Suppressor macrophage treated with lipopolysaccharide for 1 hour (primary cell): ENCODE results near the gene PKDREJ.
A peak's percentile ranks its signal among the peaks of the same experiment; 100 is the strongest.

Experiments
- DNase-seq, 3 donors: peaks; one replicate each; pipeline ENCODE4 v3.0.0-alpha.2; 2020 to 2022

The PKDREJ gene

DNA sequence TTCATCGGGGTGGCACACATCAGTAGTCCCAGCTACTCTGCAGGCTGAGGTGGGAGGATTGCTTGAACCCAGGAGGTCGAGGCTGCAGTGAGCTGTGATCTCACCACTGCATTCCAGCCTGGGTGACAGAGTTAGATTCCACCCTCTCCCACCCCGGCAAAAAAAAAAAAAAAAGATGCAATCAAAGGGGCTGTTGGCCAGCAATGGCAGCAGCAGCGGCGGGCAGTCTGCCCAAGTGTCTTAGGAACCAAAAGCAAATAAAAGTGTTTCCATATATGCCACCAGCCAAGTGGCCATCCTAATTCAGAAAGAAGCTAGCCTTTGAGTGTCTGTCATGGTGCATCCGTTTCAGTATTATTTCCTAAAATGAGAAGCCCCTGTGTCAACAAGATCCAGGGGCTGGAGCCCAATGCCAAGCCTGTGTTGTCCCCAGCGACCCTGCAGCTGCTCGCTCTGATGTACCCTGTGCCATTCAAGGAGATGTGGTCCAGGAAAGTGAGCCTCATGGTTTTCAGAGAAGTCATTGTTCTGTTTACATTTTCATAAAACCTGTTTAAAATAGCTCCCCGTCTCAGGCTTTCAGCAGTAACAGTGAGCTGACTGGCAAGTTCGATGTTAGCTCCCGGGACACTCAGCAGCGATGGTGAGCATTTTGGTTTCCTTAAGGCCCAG, 25.6 kb downstream of the PKDREJ start:
- DNase-seq = no peak

GRCh38 chr22:46234969-46235368, 28.2 kb downstream of the PKDREJ start:
- DNase-seq = no peak

DNA sequence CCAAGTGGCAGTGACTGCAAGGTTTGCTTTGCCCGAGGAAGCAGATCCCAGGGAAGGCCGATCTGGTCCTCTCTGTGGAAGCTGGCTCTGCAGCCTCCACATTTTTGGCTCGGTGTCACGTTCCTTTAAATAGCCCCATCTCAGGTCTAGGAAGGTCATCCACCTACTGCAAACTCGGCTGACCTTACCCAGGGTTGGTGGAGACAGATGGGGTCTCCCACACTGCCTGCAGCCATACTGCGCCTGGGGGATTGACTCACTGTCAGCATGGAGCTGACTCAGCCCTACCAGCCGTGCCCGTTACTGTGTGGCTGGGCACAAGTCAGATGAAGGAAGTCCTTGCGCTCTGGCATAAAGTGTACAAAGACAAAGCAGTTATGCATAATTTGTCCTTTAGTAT, 29.9 kb downstream of the PKDREJ start:
- peak; percentile 87 to 88 (median 87) for DNase-seq

DNA sequence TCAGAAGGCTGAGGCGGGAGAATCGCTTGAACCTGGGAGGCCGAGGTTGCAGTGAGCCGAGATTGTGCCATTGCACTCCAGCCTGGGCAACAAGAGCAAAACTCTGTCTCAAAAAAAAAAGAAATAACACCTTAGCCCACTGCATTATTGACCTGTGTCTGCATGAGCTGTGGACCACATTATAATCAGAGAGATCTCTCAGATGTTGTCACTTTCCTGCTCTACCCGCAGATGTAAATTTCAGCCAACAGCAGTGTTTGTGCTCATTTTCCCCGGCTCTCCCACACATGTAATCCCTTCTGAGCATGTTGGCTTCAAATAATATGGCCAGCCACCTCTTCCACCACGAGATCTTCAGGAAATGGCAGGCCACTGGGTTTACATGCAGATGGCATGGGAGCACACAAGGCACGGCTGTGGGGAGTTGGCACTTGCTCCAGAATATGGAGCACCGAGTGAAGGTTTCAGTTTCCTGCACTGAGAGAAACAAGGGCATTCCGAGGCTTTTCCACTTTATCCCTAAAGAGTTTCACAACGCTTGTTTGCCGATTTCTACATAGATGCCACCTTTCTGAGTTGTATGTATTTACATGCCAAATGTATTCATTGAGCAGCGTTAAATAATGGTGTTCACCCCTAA, 32.8 kb downstream of the PKDREJ start:
- no peak for DNase-seq

DNA sequence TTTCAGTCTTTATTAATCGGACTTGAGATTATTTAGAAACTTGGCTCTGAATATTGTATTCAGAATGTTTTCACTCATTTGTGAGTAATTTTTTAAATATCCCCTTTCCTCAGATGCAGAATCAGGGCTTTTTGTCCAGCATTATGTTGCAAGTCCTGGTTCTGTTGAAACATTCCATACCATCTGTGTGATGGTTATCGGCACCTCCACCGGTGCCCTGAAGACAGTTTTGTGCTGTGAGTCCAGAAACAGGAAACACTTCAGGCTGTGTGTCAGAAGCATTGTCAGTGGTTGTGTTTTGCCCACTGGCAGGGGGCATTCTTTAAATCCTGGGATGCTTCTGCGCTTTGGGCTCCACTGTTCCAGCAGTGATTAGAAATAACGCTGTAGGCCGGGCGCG, 33.4 kb downstream of the PKDREJ start:
- DNase-seq = peak in 2 of 3 donors; percentile 12 to 17

DNA sequence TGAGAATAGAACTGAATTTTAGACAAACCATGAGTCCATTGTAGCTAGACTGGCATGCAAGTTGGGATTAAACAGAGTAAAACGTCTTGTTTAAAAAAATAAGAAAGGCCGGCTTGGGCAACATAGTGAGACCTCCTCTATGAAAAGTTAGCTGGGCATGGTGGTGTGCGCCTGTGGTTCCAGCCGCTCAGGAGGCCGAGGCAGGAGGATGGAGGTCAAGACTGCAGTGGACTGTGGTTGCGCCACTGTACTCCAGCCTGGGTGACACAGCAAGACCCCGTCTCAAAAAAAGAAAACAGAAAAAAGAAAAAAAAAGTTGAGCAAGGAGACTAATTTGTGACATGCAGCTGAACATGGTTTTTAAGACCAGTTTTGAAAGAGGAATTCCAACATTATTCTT, 36.6 kb downstream of the PKDREJ start:
- DNase-seq = no peak

DNA sequence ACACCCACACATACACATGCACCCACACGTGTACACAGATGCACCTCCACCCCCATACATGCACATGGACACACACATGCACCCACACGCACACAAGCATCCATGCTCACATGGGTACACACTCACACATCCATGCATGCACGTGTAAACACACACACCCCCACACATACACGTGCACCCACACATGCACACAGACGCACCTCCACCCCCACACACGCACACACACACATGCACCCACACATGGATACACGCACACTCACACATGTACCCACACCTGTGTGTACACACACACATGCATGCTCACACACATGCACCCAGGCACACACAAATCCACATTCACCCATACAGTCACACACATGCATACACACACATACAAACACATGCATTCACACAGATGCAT, 37.5 kb downstream of the PKDREJ start:
- DNase-seq = no peak

- no peak for DNase-seq
Observed at GRCh38 chr22:46224898-46225290, 38.2 kb downstream of the PKDREJ start.

- no peak for DNase-seq
Observed at GRCh38 chr22:46224044-46224897, 38.9 kb downstream of the PKDREJ start.

- no peak for DNase-seq
Observed at GRCh38 chr22:46220921-46221320, 42.2 kb downstream of the PKDREJ start.

- no peak for DNase-seq
Observed at GRCh38 chr22:46219636-46220035, 43.5 kb downstream of the PKDREJ start.

DNA sequence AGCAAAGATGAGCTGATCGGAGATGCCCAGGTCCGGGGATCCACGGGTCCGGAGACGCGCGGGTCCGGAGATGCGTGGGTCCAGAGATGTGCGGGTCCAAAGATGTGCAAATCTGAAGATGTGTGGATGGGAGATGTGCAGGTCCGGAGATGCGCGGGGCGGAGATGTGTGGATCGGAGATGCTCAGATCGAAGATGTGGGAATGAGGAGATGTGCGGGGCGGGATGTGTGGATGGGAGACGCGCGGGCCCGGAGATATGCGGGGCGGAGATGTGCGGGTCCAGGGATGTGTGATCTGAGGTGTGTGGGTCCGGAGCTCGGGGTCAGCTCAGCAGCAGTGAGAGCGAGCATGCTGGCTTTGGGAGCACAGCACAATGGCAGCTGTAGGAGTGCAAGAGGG, 48.5 kb downstream of the PKDREJ start:
- no peak for DNase-seq

DNA sequence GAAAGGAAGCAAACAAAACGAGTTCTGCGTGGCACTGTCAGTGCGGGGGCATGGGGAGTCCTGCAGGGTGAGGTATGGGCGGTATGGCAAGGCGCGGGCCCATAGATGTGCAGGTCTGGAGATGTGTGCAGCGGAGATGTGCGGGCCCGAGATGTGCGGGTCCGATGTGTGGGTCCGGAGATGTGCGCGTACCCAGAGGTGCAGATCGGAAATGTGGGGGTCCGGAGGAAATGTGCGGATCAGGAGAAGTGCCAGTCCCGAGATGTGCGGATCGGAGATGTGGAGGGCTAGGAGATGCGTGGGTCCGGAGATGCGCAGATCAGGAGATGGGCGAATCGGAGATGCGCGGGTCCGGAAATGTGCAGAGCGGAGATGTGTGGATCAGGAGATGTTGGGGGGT, 49.0 kb downstream of the PKDREJ start:
- DNase-seq = no peak

GRCh38 chr22:46213052-46213451, 50.1 kb downstream of the PKDREJ start:
- DNase-seq = peak; percentile 28 to 55 (median 48)

- DNase-seq = no peak
Observed at GRCh38 chr22:46212195-46212594, 50.9 kb downstream of the PKDREJ start.

DNA sequence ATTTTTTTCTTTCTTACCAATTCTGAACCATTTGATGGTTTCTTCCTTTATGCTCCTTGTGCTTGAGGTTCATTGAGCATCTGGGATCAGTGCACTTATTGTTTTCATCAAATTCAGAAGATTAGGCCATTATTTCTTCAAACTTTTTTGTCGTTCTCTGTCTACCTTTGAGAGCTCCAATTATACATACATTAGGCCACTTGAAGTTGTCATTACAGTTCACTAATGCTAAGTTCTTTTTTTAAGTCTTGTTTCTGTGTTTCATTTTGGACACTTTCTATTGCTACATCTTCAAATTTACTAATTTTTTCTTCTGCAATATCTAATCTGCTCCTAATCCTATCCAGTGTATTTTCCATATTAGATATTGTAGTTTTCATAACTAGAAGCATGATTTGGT, 53.9 kb downstream of the PKDREJ start:
- no peak for DNase-seq
